ENCODE data around the gene FRMD8. TPM values are rescaled to one million over a fixed set of nuclear protein-coding genes. Genes with fewer than 3 reads are reported as not detected.

FRMD8 gene
- total RNA-seq, 1 donor from 2014 or later = 23.5 TPM

GRCh38 chr11:65352783-65353182 lies 33.7 kb upstream of the FRMD8 start:
- Mint-ChIP-seq H3K27me3 (ENCODE audit: low read depth) (peaks cover 21% of the 10 kb centered on the region), H3K9me3 (no peaks in the 10 kb centered on the region), H3K4me3 (no peak overlapping the region), H3K27ac (peak overlapping the region; percentile 80), H3K36me3 (peaks cover 18% of the 10 kb centered on the region), H3K4me1 (peaks cover 17% of the 10 kb centered on the region)
- DNase-seq (ENCODE audit: low spot score in 2 of 2, unreplicated experiment in 2 of 2) = no peak
- TF ChIP-seq, protein P1, sequence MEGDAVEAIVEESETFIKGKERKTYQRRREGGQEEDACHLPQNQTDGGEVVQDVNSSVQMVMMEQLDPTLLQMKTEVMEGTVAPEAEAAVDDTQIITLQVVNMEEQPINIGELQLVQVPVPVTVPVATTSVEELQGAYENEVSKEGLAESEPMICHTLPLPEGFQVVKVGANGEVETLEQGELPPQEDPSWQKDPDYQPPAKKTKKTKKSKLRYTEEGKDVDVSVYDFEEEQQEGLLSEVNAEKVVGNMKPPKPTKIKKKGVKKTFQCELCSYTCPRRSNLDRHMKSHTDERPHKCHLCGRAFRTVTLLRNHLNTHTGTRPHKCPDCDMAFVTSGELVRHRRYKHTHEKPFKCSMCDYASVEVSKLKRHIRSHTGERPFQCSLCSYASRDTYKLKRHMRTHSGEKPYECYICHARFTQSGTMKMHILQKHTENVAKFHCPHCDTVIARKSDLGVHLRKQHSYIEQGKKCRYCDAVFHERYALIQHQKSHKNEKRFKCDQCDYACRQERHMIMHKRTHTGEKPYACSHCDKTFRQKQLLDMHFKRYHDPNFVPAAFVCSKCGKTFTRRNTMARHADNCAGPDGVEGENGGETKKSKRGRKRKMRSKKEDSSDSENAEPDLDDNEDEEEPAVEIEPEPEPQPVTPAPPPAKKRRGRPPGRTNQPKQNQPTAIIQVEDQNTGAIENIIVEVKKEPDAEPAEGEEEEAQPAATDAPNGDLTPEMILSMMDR (IDR thresholded peaks at IDR 0.05; ENCODE audit: unreplicated experiment) = no peak

- Mint-ChIP-seq H3K27ac (peak overlapping the region; percentile 83), H3K9me3 (no peaks in the 10 kb centered on the region), H3K4me3 (peak overlapping the region; percentile 76), H3K27me3 (ENCODE audit: low read depth) (peaks cover 24% of the 10 kb centered on the region), H3K36me3 (peaks cover 18% of the 10 kb centered on the region), H3K4me1 (peaks cover 17% of the 10 kb centered on the region)
- DNase-seq (ENCODE audit: low spot score in 2 of 2, unreplicated experiment in 2 of 2) = no peak
- TF ChIP-seq, protein P1 (IDR thresholded peaks at IDR 0.05; ENCODE audit: unreplicated experiment) = no peak
Observed at GRCh38 chr11:65353376-65353775, 33.1 kb upstream of the FRMD8 start.

DNA sequence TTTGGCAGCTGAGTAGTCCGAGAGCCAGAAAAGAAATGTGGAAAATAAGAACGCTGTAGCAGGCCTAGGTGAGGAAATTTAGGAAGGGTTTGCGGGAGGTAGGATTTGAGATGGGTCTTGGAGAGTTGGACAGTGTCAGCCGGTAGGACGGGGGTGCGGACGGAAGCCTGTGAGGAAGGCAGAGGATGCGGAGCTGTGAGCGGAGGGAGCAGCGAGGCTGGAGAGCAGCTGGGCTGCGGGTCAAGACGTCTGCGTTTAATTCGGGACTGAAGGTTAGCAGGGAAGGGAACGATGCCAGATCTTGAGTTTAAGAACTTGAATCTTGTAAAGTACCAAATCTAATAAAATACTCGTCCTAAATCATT lies 32.6 kb upstream of the FRMD8 start:
- peaks cover 14% of the 10 kb centered on the region for H3K36me3 Mint-ChIP-seq
- no peak for DNase-seq (ENCODE audit: low spot score in 2 of 2, unreplicated experiment in 2 of 2)
- peak overlapping the region; percentile 83 for H3K27ac Mint-ChIP-seq

GRCh38 chr11:65354265-65355012 lies 32.0 kb upstream of the FRMD8 start, which contains the start of gene TIGD3:
Gene TIGD3, plus strand, starts transcription at chr11:65354751. Its CDS starts 1,058 bp downstream, at chr11:65355809.
- DNase-seq (ENCODE audit: low spot score in 2 of 2, unreplicated experiment in 2 of 2) = peak; percentile 95 to 98
- H3K27ac Mint-ChIP-seq = peak within 1 kb of the TSS; percentile 83
- TF ChIP-seq, protein P1 (IDR thresholded peaks at IDR 0.05; ENCODE audit: unreplicated experiment) = no peak
- peaks cover 17% of the 10 kb centered on the region for H3K4me1 Mint-ChIP-seq
- peaks cover 24% of the 10 kb centered on the region for H3K27me3 Mint-ChIP-seq (ENCODE audit: low read depth)
- H3K9me3 Mint-ChIP-seq = no peaks in the 10 kb centered on the region
- peak within 1 kb of the TSS; percentile 76 for H3K4me3 Mint-ChIP-seq
- peaks cover 10% of the 10 kb centered on the region for H3K36me3 Mint-ChIP-seq

More for the DNA sequence above, 32.6 kb upstream of the FRMD8 start:
- H3K4me3 Mint-ChIP-seq = peak overlapping the region; percentile 76
- TF ChIP-seq, protein P1 (IDR thresholded peaks at IDR 0.05; ENCODE audit: unreplicated experiment) = no peak
- peaks cover 17% of the 10 kb centered on the region for H3K4me1 Mint-ChIP-seq
- H3K9me3 Mint-ChIP-seq = no peaks in the 10 kb centered on the region
- H3K27me3 Mint-ChIP-seq (ENCODE audit: low read depth) = peaks cover 24% of the 10 kb centered on the region

DNA sequence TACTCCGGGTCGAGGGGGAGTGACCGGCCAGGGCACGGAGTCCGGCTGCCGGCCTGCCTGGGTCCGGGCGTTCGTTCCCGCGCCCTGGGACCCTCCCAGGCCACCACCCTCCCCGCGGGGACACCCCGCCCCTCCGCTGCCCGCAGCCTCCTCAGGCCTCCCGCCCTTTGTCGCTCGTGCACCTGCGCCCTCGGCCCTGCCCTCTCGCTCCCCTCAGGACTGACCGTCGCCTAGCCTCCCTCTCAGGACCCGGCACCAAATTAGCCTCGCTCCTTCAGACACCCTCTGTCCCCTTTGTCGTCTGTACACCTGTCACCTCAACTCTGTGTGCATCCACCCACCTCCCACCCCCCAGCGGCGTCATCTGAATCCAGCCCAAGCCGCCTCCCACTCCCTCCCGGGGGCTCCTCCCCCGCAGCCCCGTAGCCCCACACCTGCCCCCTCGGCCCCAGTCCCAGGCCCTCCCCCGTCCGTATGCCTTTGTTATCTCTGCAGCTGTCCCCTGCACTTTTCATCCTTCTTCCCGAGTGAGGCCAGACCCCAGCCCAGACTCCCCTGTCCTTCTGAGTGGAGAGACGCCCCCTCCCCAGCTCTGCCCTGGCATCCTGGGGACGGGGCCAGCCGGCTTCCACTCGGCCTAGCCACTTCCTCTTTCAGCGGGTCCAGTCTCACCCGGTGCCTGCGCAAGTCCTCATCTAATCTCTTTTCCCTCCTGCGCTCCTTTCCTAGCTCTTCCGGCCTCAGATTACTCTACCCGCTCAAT lies 31.2 kb upstream of the FRMD8 start:
- Mint-ChIP-seq H3K36me3 (peaks cover 7% of the 10 kb centered on the region), H3K4me3 (peak overlapping the region; percentile 76), H3K9me3 (no peaks in the 10 kb centered on the region), H3K27me3 (ENCODE audit: low read depth) (peaks cover 24% of the 10 kb centered on the region), H3K27ac (peak overlapping the region; percentile 19), H3K4me1 (peaks cover 17% of the 10 kb centered on the region)
- TF ChIP-seq, protein P1 (IDR thresholded peaks at IDR 0.05; ENCODE audit: unreplicated experiment) = no peak
- DNase-seq (ENCODE audit: low spot score in 2 of 2, unreplicated experiment in 2 of 2) = peak in 1 of 2 experiments; percentile 48
